Pancreas (tissue), 10 donors: ENCODE measurements around the gene NIPAL3. TPM values are rescaled to one million over a fixed set of nuclear protein-coding genes. Genes with fewer than 3 reads are reported as not detected.

Source experiments
- ATAC-seq, 4 donors: fragments of 200-7000 bp; cut with Tn5 transposase; one replicate each; pipeline versions ENCODE4 v1.8.0 to v1.9.1; 2020; ENCODE audit warnings: mild to moderate bottlenecking in 4 of 4, moderate library complexity in 4 of 4
- DNase-seq, 6 donors: peaks; one replicate each; pipeline ENCODE4 v3.0.0-alpha.2; 2020
- FAIRE-seq: peaks from 2 replicates; lab custom pipeline; 2012; peaks lifted over from hg19 to GRCh38; lab: Jason Lieb, UNC
- H3K27ac ChIP-seq, 4 donors: fragments of 200-600 bp; sonication (generic); 1 replicate in 3 of 4; 2 replicates in 1 of 4; pipeline versions ENCODE4 v1.5.0 to v1.8.0; 2020
- H3K27me3 ChIP-seq, 4 donors: fragments of 200-600 bp; one replicate each; pipeline ENCODE4 v1.8.0; 2021
- H3K36me3 ChIP-seq, 3 donors: fragments of 200-600 bp; sonication (generic) in 1 of 3; one replicate each; pipeline versions ENCODE4 v1.5.0 to v1.8.0; 2020 to 2021
- H3K4me1 ChIP-seq, 3 donors: fragments of 200-600 bp; one replicate each; pipeline ENCODE4 v1.8.0; 2021
- H3K4me3 ChIP-seq, 4 donors: fragments of 200-600 bp; sonication (generic) in 2 of 4; one replicate each; pipeline versions ENCODE4 v1.5.0 to v1.8.0; 2020 to 2021
- H3K9me3 ChIP-seq, 4 donors: fragments of 200-600 bp; one replicate each; pipeline ENCODE4 v1.8.0; 2021
- WGBS, 2 donors: extraction: QIAGEN DNeasy Blood & Tissue Kit; methylation state at CpG; one replicate each; pipeline ENCODE4 v1.1.7; 2013; 5-methylcytosine and 5-hydroxymethylcytosine counted together
- intact Hi-C, 3 donors: fragments of 100-400 bp; cut with DNase I; formaldehyde crosslinking; loops; one replicate each; pipeline versions ENCODE4 v1.11.1 to v1.14.2; 2022
- polyA plus RNA-seq, 2 donors: library from polyadenylated mRNA; stranded (reverse); fragments of 200-250 nt; gene quantifications; one replicate each; pipeline ENCODE4 v1.2.3, GENCODE V29; 2013
- total RNA-seq, 6 donors: library from RNA; stranded (reverse); fragmentation: NEBNext Ultra II Directional in 4 of 6; extraction: Animal tissue kit (Norgen Biotek cat#: 25700) in 4 of 6; gene quantifications; one replicate each; pipeline versions ENCODE4 v1.2.1 to v1.2.4, GENCODE V29; 2021 to 2023
- TF ChIP-seq, protein P1 (sequence below), 4 donors: fragments of 200-600 bp; sonication (generic) in 3 of 4; IDR thresholded peaks; one replicate each; pipeline versions ENCODE4 v1.5.0 to v1.8.0; 2021; ENCODE audit warnings: antibody characterized with exemption in 4 of 4
- donor health status: healthy with polysubstance abuse.
- donor health status: DM: no; HTN: no; CAD: no; lungs with moderate emphysema.
- donor health status: DM: no; HTN: no; CAD: no.
- donor health status: control.
- donor health status: control.
- donor health status: Bipolar disorder and iron deficiency.
- donor health status: DM: yes; HTN: yes; CAD: no.
- donor health status: DM: no; HTN: no; CAD: no.
- donor health status: DM: no; HTN: no; CAD: no.
- donor health status: DM: yes; HTN: yes; CAD: no.

Gene NIPAL3
- total and polyA plus RNA-seq, 8 donors: 7.2 to 25.4 (median 18.5) TPM

DNA sequence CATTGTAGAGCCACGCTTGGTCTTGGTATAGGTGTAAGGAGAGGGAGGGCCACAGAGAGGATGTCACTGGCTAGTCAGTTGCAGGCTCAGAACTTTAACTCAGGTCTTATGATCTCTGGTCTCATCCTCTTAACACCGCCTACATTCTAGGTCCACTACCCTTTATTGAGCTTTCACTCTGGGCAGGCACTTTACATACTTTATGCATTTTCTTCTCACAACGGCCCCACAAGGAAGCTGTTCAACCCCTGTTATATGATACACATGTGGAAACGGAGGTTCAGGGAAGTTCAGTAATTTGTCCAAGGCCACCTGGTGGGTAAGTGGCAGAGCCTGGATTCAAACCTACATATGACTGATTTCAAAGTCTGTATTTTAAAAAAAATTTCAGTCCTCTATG is 61.7 kb downstream of the NIPAL3 start:
- WGBS, 2 donors: 82 to 87% methylated on average over 4 of the region's 4 CpGs
- H3K27ac ChIP-seq: no peak overlapping the region
- no peak for DNase-seq
- no peak for FAIRE-seq
- no peaks in the 10 kb centered on the region for H3K9me3 ChIP-seq
- TF ChIP-seq, protein P1, sequence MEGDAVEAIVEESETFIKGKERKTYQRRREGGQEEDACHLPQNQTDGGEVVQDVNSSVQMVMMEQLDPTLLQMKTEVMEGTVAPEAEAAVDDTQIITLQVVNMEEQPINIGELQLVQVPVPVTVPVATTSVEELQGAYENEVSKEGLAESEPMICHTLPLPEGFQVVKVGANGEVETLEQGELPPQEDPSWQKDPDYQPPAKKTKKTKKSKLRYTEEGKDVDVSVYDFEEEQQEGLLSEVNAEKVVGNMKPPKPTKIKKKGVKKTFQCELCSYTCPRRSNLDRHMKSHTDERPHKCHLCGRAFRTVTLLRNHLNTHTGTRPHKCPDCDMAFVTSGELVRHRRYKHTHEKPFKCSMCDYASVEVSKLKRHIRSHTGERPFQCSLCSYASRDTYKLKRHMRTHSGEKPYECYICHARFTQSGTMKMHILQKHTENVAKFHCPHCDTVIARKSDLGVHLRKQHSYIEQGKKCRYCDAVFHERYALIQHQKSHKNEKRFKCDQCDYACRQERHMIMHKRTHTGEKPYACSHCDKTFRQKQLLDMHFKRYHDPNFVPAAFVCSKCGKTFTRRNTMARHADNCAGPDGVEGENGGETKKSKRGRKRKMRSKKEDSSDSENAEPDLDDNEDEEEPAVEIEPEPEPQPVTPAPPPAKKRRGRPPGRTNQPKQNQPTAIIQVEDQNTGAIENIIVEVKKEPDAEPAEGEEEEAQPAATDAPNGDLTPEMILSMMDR (IDR thresholded peaks at IDR 0.05): no peak
- H3K4me3 ChIP-seq: no peak overlapping the region
- H3K36me3 ChIP-seq: no peaks in the 10 kb centered on the region
- ATAC-seq: no peak
- intact Hi-C loops: no loop called here
- H3K4me1 ChIP-seq: peaks cover 6 to 12% (median 10%) of the 10 kb centered on the region in 3 donors
- no peaks in the 10 kb centered on the region for H3K27me3 ChIP-seq

DNA sequence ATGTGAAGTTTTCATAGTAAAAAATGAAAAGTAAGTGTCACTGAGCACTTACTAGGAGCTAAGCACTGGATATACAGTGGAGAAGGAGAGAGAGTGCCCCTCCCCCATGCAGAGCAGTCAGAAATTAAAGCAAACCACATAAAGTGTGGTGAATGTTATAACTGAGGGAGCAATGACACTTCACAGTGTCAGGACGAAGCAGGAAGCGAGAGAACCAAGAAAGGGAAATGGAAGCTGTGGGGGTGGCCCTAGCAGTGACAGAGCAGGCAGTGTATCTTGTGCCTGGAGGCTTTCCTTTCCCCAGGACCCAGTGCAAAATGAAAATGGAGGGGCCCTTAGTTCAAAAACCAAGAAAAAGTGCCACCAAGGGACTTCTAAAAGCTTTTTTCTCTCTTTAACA is 65.5 kb downstream of the NIPAL3 start:
- FAIRE-seq (no peak), ATAC-seq (peak in 3 of 4 donors; percentile 30 to 83 (median 69)), DNase-seq (no peak)
- Histone ChIP-seq H3K27me3 (no peaks in the 10 kb centered on the region), H3K36me3 (no peaks in the 10 kb centered on the region), H3K4me3 (no peak overlapping the region), H3K9me3 (no peaks in the 10 kb centered on the region), H3K27ac (peak overlapping the region in 1 of 4 donors; percentile 11), H3K4me1 (peaks cover 0 to 5% (median 0%) of the 10 kb centered on the region in 3 donors)
- WGBS, 2 donors: 75 to 85% methylated on average over 2 of the region's 2 CpGs
- TF ChIP-seq, protein P1 (IDR thresholded peaks at IDR 0.05): no peak
- intact Hi-C loops: no loop called here

GRCh38 chr1:24481843-24482610 is 66.4 kb downstream of the NIPAL3 start:
- Histone ChIP-seq H3K9me3 (no peaks in the 10 kb centered on the region), H3K36me3 (no peaks in the 10 kb centered on the region), H3K27me3 (no peaks in the 10 kb centered on the region), H3K27ac (no peak overlapping the region), H3K4me3 (no peak overlapping the region), H3K4me1 (peaks cover 0 to 5% (median 0%) of the 10 kb centered on the region in 3 donors)
- ATAC-seq (peak in 1 of 4 donors; percentile 7), FAIRE-seq (no peak), DNase-seq (no peak)
- WGBS, 2 donors: 89 to 90% methylated on average over 16 of the region's 16 CpGs
- intact Hi-C loops: no loop called here
- TF ChIP-seq, protein P1 (IDR thresholded peaks at IDR 0.05): no peak

DNA sequence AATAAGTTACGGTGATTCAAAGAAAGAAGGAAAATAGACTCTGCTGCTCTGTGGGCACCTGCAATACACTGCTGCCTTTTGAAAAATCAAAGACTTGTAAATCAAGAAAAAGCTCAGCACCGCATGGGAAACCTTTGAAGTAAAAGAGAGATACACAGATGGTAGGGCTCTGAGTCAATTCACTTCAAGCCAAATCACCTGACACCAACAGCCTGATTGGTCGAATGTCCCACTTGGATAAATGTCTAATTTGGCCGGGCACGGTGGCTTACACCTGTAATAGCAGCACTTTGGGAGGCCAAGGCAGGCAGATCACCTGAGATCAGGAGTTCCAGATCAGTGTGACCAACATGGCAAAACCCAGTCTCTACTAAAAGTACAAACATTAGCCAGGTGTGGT is 67.8 kb downstream of the NIPAL3 start:
- TF ChIP-seq, protein P1 (IDR thresholded peaks at IDR 0.05): no peak
- DNase-seq (peak in 1 of 6 donors; percentile 60), FAIRE-seq (no peak), ATAC-seq (peak; percentile 37 to 91 (median 67))
- Histone ChIP-seq H3K4me1 (peaks cover 0 to 5% (median 0%) of the 10 kb centered on the region in 3 donors), H3K36me3 (no peaks in the 10 kb centered on the region), H3K4me3 (no peak overlapping the region), H3K9me3 (no peaks in the 10 kb centered on the region), H3K27ac (no peak overlapping the region), H3K27me3 (no peaks in the 10 kb centered on the region)
- intact Hi-C loops: no loop called here
- WGBS, 2 donors: 40% methylated on average over 5 of the region's 5 CpGs

- H3K36me3 ChIP-seq: no peaks in the 10 kb centered on the region
- peaks cover 0 to 5% (median 0%) of the 10 kb centered on the region in 3 donors for H3K4me1 ChIP-seq
- intact Hi-C loops: no loop called here
- no peaks in the 10 kb centered on the region for H3K27me3 ChIP-seq
- DNase-seq: no peak
- ATAC-seq: no peak
- no peak overlapping the region for H3K27ac ChIP-seq
- FAIRE-seq: no peak
- no peak overlapping the region for H3K4me3 ChIP-seq
- TF ChIP-seq, protein P1 (IDR thresholded peaks at IDR 0.05): no peak
- no peaks in the 10 kb centered on the region for H3K9me3 ChIP-seq
- WGBS, 2 donors: 83 to 88% methylated on average over 4 of the region's 4 CpGs
Measured at GRCh38 chr1:24484199-24484598, 68.6 kb downstream of the NIPAL3 start.
